ENCODE results near the gene FAT1.
A peak's percentile ranks its signal among the peaks of the same experiment; 100 is the strongest.

FAT1 gene

GRCh38 chr4:186619088-186619487, 104.6 kb downstream of the FAT1 start:
- no peak for DNase-seq (ENCODE audit: low read depth)

- DNase-seq (ENCODE audit: low read depth), result no peak
Observed at GRCh38 chr4:186617921-186618320, 105.7 kb downstream of the FAT1 start.

DNA sequence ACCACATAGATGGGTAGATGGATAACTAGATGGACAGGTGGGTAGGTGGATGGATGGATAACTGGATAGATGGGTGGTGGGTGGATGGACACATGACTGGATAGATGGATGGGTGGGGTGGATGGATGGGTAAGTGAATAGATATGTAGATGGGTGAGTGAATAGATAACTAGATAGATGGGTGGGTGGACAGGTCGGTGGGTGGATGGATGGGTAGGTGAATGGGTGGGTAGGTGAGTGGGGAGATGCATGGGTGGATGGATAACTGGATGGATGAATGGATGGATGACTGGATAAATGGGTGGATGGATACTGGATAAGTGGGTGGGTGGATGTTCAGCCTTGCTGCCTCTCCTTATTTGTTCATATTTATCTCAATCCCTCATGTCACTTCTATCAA, 116.2 kb downstream of the FAT1 start:
- no peak for DNase-seq (ENCODE audit: low read depth)

GRCh38 chr4:186606591-186606992, 117.1 kb downstream of the FAT1 start:
- no peak for DNase-seq (ENCODE audit: low read depth)

DNA sequence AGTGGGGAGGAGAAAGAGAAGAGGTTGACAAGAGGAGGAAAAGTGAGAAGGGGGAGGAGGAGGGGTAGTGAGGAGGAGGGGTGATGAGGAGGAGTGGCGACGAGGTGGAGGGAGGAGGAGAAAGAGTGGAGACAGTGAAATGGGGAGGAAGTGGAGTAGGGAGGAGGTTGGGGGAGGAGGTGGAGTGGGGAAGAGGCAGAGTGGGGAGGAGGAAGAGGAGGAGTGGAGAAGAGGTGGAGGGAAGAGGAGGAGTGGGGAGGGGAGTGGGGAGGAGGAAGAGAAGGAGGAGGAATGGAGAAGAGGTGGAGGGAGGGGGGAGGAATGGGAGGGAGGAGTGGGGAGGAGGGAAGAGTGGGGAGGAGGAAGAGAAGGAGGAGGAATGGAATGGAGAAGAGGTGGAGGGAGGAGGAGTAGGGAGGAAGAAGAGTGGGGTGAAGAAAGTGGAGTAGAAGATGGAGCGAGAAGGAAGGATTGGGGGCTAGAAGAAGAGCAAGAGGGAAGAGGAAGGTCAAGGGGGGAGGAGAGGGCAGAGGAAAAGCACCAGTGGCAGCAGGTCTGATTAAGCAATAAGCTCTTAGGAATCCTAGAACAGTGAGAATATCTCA, 118.3 kb downstream of the FAT1 start:
- DNase-seq (ENCODE audit: low read depth), result no peak

DNA sequence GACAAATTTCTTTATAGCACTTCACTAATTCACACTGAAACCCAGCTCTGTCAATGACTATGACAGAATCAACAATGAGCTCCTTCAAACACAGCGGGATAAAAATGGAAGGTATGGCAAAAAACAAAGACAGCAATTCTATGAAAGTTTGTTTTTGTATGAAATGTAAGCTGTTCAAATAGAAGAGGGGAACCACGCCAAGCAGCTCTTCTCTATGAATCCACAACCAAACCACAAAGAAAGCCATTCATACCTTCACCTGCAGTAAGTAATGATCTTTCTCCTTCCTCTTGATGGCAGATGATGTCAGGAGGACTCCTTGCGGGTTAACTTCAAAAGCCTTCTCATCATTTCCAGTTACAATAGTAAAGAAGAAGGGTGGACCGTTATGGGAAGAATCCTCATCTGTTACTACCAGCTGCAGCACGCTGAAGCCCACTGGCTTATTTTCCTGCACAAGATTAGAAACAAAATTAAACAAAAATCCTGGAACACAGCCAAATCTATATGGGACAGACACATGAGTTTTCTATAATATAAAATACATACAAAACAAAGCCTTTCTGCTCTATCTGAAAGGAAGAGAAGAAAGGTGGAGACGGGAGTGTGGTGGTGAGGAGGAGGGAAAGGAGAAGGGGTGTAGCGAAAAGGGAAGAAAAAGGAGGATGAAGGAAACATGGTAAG, 119.4 kb downstream of the FAT1 start:
- no peak for DNase-seq (ENCODE audit: low read depth)

DNA sequence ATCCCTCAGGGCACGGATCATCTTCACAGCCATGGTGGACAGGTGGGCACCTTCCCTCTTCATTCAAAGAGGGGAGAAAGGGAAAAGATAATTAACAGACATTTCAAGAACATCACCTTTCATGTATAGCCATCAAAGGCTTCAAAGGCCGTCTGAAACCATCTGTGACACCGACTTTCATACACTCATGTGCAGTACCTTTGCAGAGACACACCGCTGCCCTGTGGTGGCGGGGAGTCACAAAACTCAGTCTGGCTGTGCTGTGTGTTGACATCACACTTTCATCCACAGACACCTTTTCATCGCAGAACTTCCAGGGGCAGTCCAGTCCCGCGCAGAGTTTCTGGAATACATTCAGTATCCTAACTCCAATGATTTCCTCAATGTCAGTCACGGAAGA, 120.7 kb downstream of the FAT1 start:
- DNase-seq (ENCODE audit: low read depth), result no peak

DNA sequence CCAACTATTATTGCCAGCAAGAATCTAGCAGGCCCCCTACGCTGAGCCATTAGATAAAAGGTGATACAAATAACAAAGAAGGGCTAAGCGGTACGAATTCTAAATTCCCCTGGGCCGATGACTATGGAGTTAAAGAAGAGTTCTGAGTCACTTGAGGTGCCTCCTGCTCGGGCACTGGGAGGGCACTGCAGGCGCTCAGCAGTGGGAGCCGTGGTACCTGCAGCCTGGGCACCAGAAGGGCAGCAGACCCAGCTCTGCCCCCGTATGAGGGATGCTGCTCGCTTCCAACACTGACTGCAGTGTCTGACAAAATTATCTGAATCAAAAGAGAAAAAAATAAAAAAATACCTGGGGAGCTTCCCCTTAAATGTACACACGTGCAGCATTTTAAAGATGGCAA, 124.2 kb downstream of the FAT1 start:
- no peak for DNase-seq (ENCODE audit: low read depth)

DNA sequence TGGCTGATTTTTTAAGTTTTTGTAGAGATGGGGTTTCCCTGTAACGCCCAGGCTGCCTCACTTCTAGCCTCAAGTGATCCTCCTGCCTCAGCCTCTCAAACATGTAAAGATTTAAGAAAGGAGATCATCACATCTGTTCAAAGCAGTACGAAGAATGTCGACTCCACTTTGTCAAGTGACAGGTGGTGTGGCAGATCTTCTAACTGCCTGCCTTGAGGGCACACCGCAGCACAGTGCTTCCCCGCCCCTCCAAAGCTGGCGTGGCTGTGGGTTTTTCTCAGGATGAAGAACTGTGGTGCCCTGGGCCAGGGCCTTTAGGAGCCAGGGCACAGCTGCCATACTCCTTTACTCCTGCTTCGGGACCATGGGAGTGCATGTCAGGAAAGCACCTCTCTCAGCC, 125.0 kb downstream of the FAT1 start:
- DNase-seq (ENCODE audit: low read depth), result no peak

GRCh38 chr4:186596850-186597390, 126.7 kb downstream of the FAT1 start:
- no peak for DNase-seq (ENCODE audit: low read depth)

GRCh38 chr4:186596346-186596745, 127.3 kb downstream of the FAT1 start:
- no peak for DNase-seq (ENCODE audit: low read depth)

DNA sequence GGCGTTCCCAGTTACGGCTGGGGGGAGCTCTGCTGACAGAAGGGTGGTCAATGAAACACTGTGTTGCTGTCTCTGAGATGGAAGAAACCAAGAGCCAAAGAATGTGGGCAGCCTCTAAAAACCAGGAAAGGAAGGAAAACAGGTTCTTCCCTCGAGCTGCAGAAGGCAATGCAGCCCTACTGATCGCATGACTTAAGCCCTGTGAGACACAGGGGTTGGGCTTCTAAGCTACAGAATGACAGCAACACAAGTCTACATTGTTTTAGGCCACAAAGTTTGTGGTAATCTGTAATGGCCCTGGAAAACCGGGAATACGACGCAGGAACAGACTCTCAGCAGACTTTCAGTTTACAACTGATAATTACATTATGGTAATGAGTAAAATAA, 130.1 kb downstream of the FAT1 start:
- DNase-seq (ENCODE audit: low read depth), result no peak

GRCh38 chr4:186592966-186593586, 130.6 kb downstream of the FAT1 start:
- DNase-seq (ENCODE audit: low read depth), result no peak

- DNase-seq (ENCODE audit: low read depth), result no peak
Observed at GRCh38 chr4:186592445-186592844, 131.2 kb downstream of the FAT1 start.

GRCh38 chr4:186591651-186592050, 132.0 kb downstream of the FAT1 start:
- no peak for DNase-seq (ENCODE audit: low read depth)

DNA sequence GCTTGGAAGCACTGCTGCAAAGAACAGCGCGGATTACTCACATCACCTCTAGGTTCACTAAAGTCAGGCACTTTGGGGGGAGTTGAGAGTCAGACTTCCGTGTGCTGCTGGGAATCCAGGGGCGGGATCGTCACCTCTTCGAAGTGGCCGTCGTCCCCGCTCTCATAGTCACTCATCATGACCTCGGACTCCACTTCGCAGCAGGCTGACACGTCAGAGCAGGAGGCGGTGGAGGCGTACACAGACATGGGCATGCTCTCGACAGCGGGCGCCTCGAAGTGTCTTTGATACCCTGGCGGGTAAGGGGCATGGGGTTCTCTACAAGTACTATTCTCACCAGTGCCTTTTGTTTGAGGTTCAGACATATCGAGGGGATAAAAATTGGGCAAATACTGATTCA, 135.2 kb downstream of the FAT1 start:
- no peak for DNase-seq (ENCODE audit: low read depth)

- peak; percentile 21 for DNase-seq (ENCODE audit: low read depth)
Observed at GRCh38 chr4:186587416-186588018, 136.1 kb downstream of the FAT1 start.

DNA sequence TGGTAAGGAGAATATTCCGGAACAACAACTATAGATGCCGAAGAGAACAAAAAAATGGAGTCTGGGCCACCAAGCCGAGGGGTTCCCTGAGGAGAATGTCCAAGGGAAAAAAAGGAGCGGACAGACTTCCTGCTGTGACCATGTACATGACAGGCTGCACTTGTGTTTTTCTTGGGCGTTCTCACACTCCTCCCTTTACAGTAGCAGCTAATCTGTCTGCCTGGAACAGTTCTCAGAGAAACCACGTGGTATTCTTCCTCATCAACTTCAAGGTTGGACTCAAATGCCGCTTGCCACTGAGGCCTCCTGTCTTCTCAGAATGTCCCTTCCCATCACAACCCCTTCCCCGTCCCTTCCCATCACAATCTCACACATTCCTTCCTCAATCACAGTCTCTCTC, 137.5 kb downstream of the FAT1 start:
- no peak for DNase-seq (ENCODE audit: low read depth)

GRCh38 chr4:186584912-186585311, 138.7 kb downstream of the FAT1 start:
- no peak for DNase-seq (ENCODE audit: low read depth)

- DNase-seq (ENCODE audit: low read depth), result no peak
Observed at GRCh38 chr4:186581421-186581820, 142.2 kb downstream of the FAT1 start.

GRCh38 chr4:186580669-186581068, 143.0 kb downstream of the FAT1 start:
- DNase-seq (ENCODE audit: low read depth), result no peak

- no peak for DNase-seq (ENCODE audit: low read depth)
Observed at GRCh38 chr4:186570193-186570996, 153.3 kb downstream of the FAT1 start.

Measured in stimulated activated CD8-positive, alpha-beta memory T cell treated with anti-CD3 and anti-CD28 coated beads, Interleukin-15, amount 100 ng/mL, for 24 hours (primary cell).